Thyroid gland (tissue), 4 donors: ENCODE data around the gene TLX2. TPM values are rescaled to one million over a fixed set of nuclear protein-coding genes. Genes with fewer than 3 reads are reported as not detected.

Experiments used
- DNase-seq, 2 donors: peaks; one replicate each; pipeline ENCODE4 v3.0.0-alpha.2; 2019
- H3K27ac ChIP-seq, 3 donors: fragments of 200-600 bp; sonication (generic); 1 replicate in 2 of 3; 2 replicates in 1 of 3; pipeline ENCODE4 v1.5.1; 2016 to 2019; ENCODE audit warnings: mild to moderate bottlenecking in 1 of 3, moderate library complexity in 1 of 3
- H3K27me3 ChIP-seq: fragments of 200-600 bp; sonication (generic); one replicate; pipeline ENCODE4 v1.5.1; 2019
- H3K36me3 ChIP-seq, 2 donors: fragments of 200-600 bp; sonication (generic); one replicate each; pipeline ENCODE4 v1.5.1; 2016 to 2019
- H3K4me1 ChIP-seq, 2 donors: fragments of 200-600 bp; sonication (generic); one replicate each; pipeline ENCODE4 v1.5.1; 2017 to 2019
- H3K4me3 ChIP-seq, 3 donors: fragments of 200-600 bp; sonication (generic); replicated peaks in 1 of 3; 1 replicate in 2 of 3; 2 replicates in 1 of 3; pipeline ENCODE4 v1.5.1; 2016; ENCODE audit warnings: mild to moderate bottlenecking in 1 of 3
- H3K9me3 ChIP-seq: fragments of 200-600 bp; sonication (generic); one replicate; pipeline ENCODE4 v1.5.1; 2017
- POLR2A ChIP-seq, 2 donors: fragments of 450-650 bp; IDR thresholded peaks; one replicate each; pipeline ENCODE4 v1.6.1; 2017; ENCODE audit warnings: antibody characterized with exemption in 2 of 2, mild to moderate bottlenecking in 2 of 2, moderate library complexity in 1 of 2
- whole genome bisulfite sequencing, 2 donors: methylation state at CpG; one replicate each; pipeline ENCODE4 v1.1.5; 2017; 5-methylcytosine and 5-hydroxymethylcytosine counted together
- intact Hi-C: fragments of 100-400 bp; cut with DNase I; formaldehyde crosslinking; loops from one replicate; pipeline ENCODE4 v1.15.1; 2023
- total RNA-seq, 4 donors: library from RNA; depleted of rRNA; stranded (reverse); fragments of >200 nt; gene quantifications; one replicate each; pipeline ENCODE4 v1.2.3, GENCODE V29; 2016
- TF ChIP-seq, protein P1 (sequence below), 6 experiments: fragments of 200-600 bp in 3 of 6; fragments of 450-650 bp in 3 of 6; sonication (generic) in 3 of 6; IDR thresholded peaks; one replicate each; pipeline ENCODE4 v1.5.1; 2016 to 2019; ENCODE audit warnings: antibody characterized with exemption in 6 of 6, mild to moderate bottlenecking in 2 of 6, inconsistent platforms in 1 of 6, moderate library complexity in 1 of 6

The TLX2 gene
- total RNA-seq, 4 donors from 2014 or later: not detected

DNA sequence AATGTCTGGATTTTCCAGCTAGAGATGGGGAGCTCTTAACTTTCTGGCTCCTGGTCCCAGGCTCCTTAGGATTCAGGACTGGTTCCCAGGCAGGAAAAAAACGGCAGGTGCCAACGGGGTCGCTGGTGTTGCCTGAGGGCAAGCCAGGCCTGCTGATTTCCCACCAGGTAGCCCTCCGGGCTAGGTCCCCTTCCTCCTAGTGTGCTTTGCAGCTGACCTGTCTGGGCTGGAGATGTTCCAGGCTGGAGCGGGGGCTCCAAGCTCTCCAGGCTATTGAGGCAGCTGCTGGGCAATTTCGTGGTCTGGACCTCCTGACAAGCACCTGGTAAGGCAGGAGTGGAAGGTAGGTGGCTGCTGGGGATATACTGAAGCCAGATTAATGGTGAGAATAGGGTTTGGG lies 39.8 kb upstream of the TLX2 start:
- H3K36me3 ChIP-seq: peaks cover 14 to 16% of the 10 kb centered on the region in 2 donors

DNA sequence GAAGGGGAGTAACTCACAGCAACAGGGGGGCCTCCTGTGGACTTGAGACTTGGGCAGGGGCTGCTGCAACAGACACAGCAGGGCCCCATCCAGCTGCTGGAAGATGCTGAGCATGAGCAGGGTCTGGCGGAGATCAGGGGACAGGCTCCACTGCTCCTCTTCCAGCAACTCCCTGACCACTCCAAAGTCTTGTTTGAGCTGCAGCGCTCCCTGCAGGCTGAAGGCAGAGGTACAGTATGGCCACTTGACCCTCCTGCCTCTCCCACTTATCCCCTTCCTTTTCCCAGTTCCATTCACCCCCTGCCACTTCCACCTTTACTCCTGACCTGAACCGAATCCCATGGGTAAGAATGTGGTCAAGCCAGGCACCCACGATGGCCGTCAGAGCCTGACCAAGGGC lies 39.4 kb upstream of the TLX2 start:
- Histone ChIP-seq H3K4me3 (no peak overlapping the region), H3K4me1 (peaks cover 5 to 16% of the 10 kb centered on the region in 2 donors), H3K36me3 (peaks cover 14 to 16% of the 10 kb centered on the region in 2 donors), H3K27me3 (no peaks in the 10 kb centered on the region), H3K27ac (no peak overlapping the region), H3K9me3 (no peaks in the 10 kb centered on the region)
- 90 to 91% methylated on average over 5 of the region's 5 CpGs for WGBS, 2 donors
- intact Hi-C loops: no loop called here
- TF ChIP-seq, protein P1, sequence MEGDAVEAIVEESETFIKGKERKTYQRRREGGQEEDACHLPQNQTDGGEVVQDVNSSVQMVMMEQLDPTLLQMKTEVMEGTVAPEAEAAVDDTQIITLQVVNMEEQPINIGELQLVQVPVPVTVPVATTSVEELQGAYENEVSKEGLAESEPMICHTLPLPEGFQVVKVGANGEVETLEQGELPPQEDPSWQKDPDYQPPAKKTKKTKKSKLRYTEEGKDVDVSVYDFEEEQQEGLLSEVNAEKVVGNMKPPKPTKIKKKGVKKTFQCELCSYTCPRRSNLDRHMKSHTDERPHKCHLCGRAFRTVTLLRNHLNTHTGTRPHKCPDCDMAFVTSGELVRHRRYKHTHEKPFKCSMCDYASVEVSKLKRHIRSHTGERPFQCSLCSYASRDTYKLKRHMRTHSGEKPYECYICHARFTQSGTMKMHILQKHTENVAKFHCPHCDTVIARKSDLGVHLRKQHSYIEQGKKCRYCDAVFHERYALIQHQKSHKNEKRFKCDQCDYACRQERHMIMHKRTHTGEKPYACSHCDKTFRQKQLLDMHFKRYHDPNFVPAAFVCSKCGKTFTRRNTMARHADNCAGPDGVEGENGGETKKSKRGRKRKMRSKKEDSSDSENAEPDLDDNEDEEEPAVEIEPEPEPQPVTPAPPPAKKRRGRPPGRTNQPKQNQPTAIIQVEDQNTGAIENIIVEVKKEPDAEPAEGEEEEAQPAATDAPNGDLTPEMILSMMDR (IDR thresholded peaks at IDR 0.05): no peak
- no peak for TF ChIP-seq POLR2A (IDR thresholded peaks at IDR 0.05)
- no peak for DNase-seq

More for the DNA sequence above, 39.8 kb upstream of the TLX2 start:
- no peaks in the 10 kb centered on the region for H3K27me3 ChIP-seq
- WGBS, 2 donors: 91 to 96% methylated on average over 4 to 6 of the region's 6 CpGs
- H3K4me3 ChIP-seq: no peak overlapping the region
- no peak for TF ChIP-seq POLR2A (IDR thresholded peaks at IDR 0.05)
- TF ChIP-seq, protein P1 (IDR thresholded peaks at IDR 0.05): no peak
- H3K27ac ChIP-seq: no peak overlapping the region
- intact Hi-C loops: no loop called here
- DNase-seq: no peak
- peaks cover 5 to 16% of the 10 kb centered on the region in 2 donors for H3K4me1 ChIP-seq
- no peaks in the 10 kb centered on the region for H3K9me3 ChIP-seq

DNA sequence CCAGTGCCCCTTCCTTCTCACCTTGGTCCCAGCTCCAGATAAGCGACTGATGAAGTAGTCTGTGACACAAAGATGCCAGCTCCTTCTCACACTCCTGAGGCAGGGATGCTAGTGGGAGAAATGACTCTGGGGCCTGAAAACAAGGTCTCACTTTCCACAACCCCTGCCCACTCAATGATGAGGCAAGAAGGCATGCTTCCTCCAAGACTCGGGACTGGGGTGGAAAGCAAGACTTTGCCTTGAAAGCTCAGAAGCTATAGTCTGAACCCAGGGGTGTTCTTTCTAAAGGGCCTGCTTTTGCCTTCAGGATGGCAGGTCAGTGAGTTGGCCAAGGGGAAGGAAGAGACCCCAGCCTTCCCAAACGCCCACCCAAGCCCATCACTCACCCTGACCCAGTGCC lies 32.8 kb upstream of the TLX2 start:
- peaks cover 0 to 8% of the 10 kb centered on the region in 2 donors for H3K36me3 ChIP-seq
- DNase-seq: no peak
- H3K4me1 ChIP-seq: peaks cover 22 to 27% of the 10 kb centered on the region in 2 donors
- H3K4me3 ChIP-seq: peak overlapping the region in 1 of 3 donors; percentile 87
- WGBS, 2 donors: 55 to 77% methylated on average over 2 of the region's 3 CpGs
- TF ChIP-seq POLR2A (IDR thresholded peaks at IDR 0.05): no peak
- TF ChIP-seq, protein P1 (IDR thresholded peaks at IDR 0.05): no peak
- H3K27me3 ChIP-seq: no peaks in the 10 kb centered on the region
- intact Hi-C loops: no loop called here
- no peaks in the 10 kb centered on the region for H3K9me3 ChIP-seq
- no peak overlapping the region for H3K27ac ChIP-seq

DNA sequence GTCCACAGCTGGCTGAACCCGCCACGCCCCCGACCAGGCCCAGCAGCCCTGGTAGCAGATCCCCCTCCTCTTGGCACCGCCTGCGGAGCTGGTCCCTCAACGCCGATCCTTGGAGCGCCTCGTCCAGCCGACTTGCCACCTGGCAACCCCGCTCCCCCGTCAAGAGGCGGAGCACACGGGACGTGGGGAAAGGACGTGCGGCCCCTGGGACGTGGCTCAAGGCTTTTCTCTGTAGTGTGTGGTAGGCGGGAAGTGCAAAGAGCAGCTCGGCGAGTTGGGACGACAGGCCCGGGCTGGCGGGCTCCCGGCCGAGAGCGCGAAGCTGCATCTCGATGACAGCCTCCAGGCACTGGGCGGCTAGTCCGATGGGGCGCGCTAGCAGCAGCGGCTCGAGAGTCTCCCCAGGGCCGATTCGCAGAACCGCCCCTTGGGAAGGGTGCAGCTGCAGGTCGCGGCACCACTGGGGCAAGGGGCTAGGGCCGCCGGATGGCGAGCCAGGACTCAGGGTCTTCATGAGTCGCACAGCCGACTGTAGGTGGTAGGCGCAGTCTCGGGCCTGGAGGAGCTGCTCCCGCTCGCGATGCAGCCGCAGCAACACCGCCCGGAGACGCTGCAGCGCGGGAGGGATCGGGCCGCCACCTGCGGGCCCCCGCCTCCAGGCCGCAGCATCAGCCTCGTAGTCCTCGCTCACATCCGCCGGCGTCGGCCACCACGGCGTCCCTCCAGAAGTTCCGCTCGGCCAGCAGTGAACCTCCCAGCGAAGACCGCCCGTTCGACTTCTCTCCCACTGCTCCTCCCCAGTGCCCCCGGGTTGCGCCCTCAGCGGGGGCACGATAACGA lies 32.1 kb upstream of the TLX2 start:
- peak overlapping the region; percentile 38 to 91 (median 87) for H3K27ac ChIP-seq
- WGBS, 2 donors: 0% methylated on average over 2 of the region's 80 CpGs; no CpG with 5 or more reads in 1 of the 2 donors
- no peak for DNase-seq
- peaks cover 0 to 8% of the 10 kb centered on the region in 2 donors for H3K36me3 ChIP-seq
- no peaks in the 10 kb centered on the region for H3K27me3 ChIP-seq
- no peak for TF ChIP-seq POLR2A (IDR thresholded peaks at IDR 0.05)
- TF ChIP-seq, protein P1 (IDR thresholded peaks at IDR 0.05): no peak
- no peaks in the 10 kb centered on the region for H3K9me3 ChIP-seq
- peaks cover 22 to 27% of the 10 kb centered on the region in 2 donors for H3K4me1 ChIP-seq
- intact Hi-C loops: no loop called here
- H3K4me3 ChIP-seq: peak overlapping the region; percentile 49 to 87 (median 84)
